Keratinocyte (primary cell): ENCODE measurements around the gene DENND5A.

Source experiments
- EZH2 ChIP-seq: IDR thresholded peaks from one replicate; pipeline ENCODE4 v1.6.1; 2012; ENCODE audit warnings: inconsistent platforms, mild to moderate bottlenecking, low read length, moderate library complexity
- TF ChIP-seq, protein P1 (sequence below), 3 experiments: IDR thresholded peaks in 1 of 3; conservative IDR thresholded peaks in 1 of 3; optimal IDR thresholded peaks in 1 of 3; 2 replicates in 2 of 3; 3 replicates in 1 of 3; pipeline versions ENCODE3 to v1.5.1; 2011; ENCODE audit warnings: low read length in 3 of 3, mild to moderate bottlenecking in 3 of 3, moderate library complexity in 2 of 3, control low read depth in 1 of 3, inconsistent platforms in 1 of 3; ENCODE audit not compliant: insufficient read depth in 2 of 3; ENCODE audit errors: extremely low read depth in 1 of 3

DNA sequence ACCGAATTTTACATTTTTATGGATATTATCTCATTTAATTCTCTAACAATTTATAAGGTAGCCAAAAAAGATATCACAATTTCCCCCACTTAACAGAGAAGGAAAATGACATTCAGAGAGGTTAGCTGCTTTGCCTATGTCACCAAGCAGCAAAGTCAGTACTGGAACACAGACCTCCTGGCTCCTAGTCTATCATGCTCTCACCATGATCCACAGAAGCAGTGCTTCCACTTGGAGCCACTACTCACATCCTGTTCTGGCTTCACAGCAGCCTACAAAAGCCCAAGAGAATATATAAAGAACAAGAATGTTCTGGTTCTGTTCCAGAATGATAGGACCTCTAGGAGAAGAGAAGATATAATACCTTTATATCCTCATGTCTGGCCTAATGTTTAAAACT lies 114.2 kb downstream of the DENND5A start:
- TF ChIP-seq, protein P1, sequence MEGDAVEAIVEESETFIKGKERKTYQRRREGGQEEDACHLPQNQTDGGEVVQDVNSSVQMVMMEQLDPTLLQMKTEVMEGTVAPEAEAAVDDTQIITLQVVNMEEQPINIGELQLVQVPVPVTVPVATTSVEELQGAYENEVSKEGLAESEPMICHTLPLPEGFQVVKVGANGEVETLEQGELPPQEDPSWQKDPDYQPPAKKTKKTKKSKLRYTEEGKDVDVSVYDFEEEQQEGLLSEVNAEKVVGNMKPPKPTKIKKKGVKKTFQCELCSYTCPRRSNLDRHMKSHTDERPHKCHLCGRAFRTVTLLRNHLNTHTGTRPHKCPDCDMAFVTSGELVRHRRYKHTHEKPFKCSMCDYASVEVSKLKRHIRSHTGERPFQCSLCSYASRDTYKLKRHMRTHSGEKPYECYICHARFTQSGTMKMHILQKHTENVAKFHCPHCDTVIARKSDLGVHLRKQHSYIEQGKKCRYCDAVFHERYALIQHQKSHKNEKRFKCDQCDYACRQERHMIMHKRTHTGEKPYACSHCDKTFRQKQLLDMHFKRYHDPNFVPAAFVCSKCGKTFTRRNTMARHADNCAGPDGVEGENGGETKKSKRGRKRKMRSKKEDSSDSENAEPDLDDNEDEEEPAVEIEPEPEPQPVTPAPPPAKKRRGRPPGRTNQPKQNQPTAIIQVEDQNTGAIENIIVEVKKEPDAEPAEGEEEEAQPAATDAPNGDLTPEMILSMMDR (optimal IDR thresholded peaks at IDR 0.05 in 1 of 3, IDR thresholded peaks at IDR 0.05 in 1 of 3, conservative IDR thresholded peaks at IDR 0.05 in 1 of 3; ENCODE audit: extremely low read depth in 1 of 3, insufficient read depth in 2 of 3, low read length in 3 of 3) = no peak
- TF ChIP-seq EZH2 = no peak
